ENCODE measurements around the gene MDFI. TPM values are rescaled to one million over a fixed set of nuclear protein-coding genes. Genes with fewer than 3 reads are reported as not detected.

MDFI gene
- polyA plus RNA-seq, 1 of the 3 experiments (the other 2 are of a cell fraction), result 7.0 TPM

- H3K9me2 ChIP-seq, result no peaks in the 10 kb centered on the region
- no peak overlapping the region for H2AFZ ChIP-seq (ENCODE audit: low read depth)
- no peak overlapping the region for H3K9ac ChIP-seq
- H3K4me2 ChIP-seq, result no peak overlapping the region
- no peaks in the 10 kb centered on the region for H3K79me2 ChIP-seq (ENCODE audit: insufficient read depth)
- no peak for DNase-seq
- ChIA-PET POLR2A (no interaction called here), CTCF (interaction anchor here (0.7 to 20.7 kb wide), 30 partner anchors 10 to 241 kb away, joined by 3 to 504 read pairs (median 4); no protein-coding TSS in a partner anchor)
- H3F3A ChIP-seq (replicated peaks; ENCODE audit: insufficient read depth), result no peaks in the 10 kb centered on the region
- no peak overlapping the region for H3K27ac ChIP-seq (ENCODE audit: low read depth in 2 of 2, low read length in 1 of 2)
- H3K9me3 ChIP-seq, result no peaks in the 10 kb centered on the region
- H3K4me3 ChIP-seq (ENCODE audit: low read depth in 2 of 2, low read length in 1 of 2), result no peak overlapping the region
- TF ChIP-seq YY1 (IDR thresholded peaks at IDR 0.05; ENCODE audit: low read depth) (no peak), POLR2AphosphoS5 (IDR thresholded peaks at IDR 0.05; ENCODE audit: low read depth, low read length) (no peak), USF2 (IDR thresholded peaks at IDR 0.05; ENCODE audit: borderline replicate concordance, low read depth, low read length) (no peak), MEF2A (IDR thresholded peaks at IDR 0.05; ENCODE audit: borderline replicate concordance, low read depth) (no peak), RCOR1 (IDR thresholded peaks at IDR 0.05; ENCODE audit: low read length) (no peak), FOXM1 (IDR thresholded peaks at IDR 0.05; ENCODE audit: low read depth) (no peak), USF1 (IDR thresholded peaks at IDR 0.05; ENCODE audit: borderline replicate concordance, low read depth) (no peak), EP300 (IDR thresholded peaks at IDR 0.05; ENCODE audit: borderline replicate concordance in 1 of 2, low read depth in 1 of 2, low read length in 1 of 2) (no peak)
- peaks cover 0 to 29% of the 10 kb centered on the region in 2 experiments for H3K36me3 ChIP-seq (replicated peaks in 1 of 2; ENCODE audit: control insufficient read depth in 1 of 2, insufficient read depth in 2 of 2, low read length in 1 of 2)
- no peaks in the 10 kb centered on the region for H4K20me1 ChIP-seq (ENCODE audit: insufficient read depth)
- H3K4me1 ChIP-seq (ENCODE audit: control insufficient read depth in 1 of 2, insufficient read depth in 2 of 2, low read depth in 1 of 2, low read length in 1 of 2), result peaks cover 0 to 35% of the 10 kb centered on the region in 2 experiments; a peak in 1 of 4 replicates
- no peaks in the 10 kb centered on the region for H3K27me3 ChIP-seq (ENCODE audit: insufficient read depth)
- 93% methylated on average over 4 of the region's 6 CpGs for WGBS (ENCODE audit: low lambda C conversion rate)
These were observed 47.1 kb upstream of the MDFI start for GRCh38 chr6:41591122-41591521.

- Histone ChIP-seq H3K27me3 (ENCODE audit: insufficient read depth) (no peaks in the 10 kb centered on the region), H3K79me2 (ENCODE audit: insufficient read depth) (no peaks in the 10 kb centered on the region), H3K9ac (no peak overlapping the region), H3K4me2 (no peak overlapping the region), H4K20me1 (ENCODE audit: insufficient read depth) (no peaks in the 10 kb centered on the region), H3K36me3 (replicated peaks in 1 of 2; ENCODE audit: control insufficient read depth in 1 of 2, insufficient read depth in 2 of 2, low read length in 1 of 2) (peaks cover 0 to 33% of the 10 kb centered on the region in 2 experiments), H3K4me1 (ENCODE audit: control insufficient read depth in 1 of 2, insufficient read depth in 2 of 2, low read depth in 1 of 2, low read length in 1 of 2) (peaks cover 0 to 27% of the 10 kb centered on the region in 2 experiments; a peak in 1 of 4 replicates), H3K4me3 (ENCODE audit: low read depth in 2 of 2, low read length in 1 of 2) (peak overlapping the region in 1 of 2 experiments; percentile 28; a peak in 1 of 4 replicates), H3F3A (replicated peaks; ENCODE audit: insufficient read depth) (no peaks in the 10 kb centered on the region), H3K9me3 (no peaks in the 10 kb centered on the region), H3K27ac (ENCODE audit: low read depth in 2 of 2, low read length in 1 of 2) (no peak overlapping the region), H3K9me2 (no peaks in the 10 kb centered on the region), H2AFZ (ENCODE audit: low read depth) (no peak overlapping the region)
- POLR2A ChIA-PET, result no interaction called here
- CTCF ChIA-PET, result interaction anchor here (0.6 to 20.7 kb wide), 51 partner anchors 8 to 242 kb away, joined by 3 to 504 read pairs (median 4); partner anchors contain the start of gene TOMM6
- peak; percentile 92 for DNase-seq
- WGBS (ENCODE audit: low lambda C conversion rate), result 11% methylated on average over 6 of the region's 7 CpGs
- TF ChIP-seq ELF1 (IDR thresholded peaks at IDR 0.05) (no peak), SMC3 (IDR thresholded peaks at IDR 0.05; ENCODE audit: low read depth, low read length) (peak; percentile 92), USF1 (IDR thresholded peaks at IDR 0.05; ENCODE audit: borderline replicate concordance, low read depth) (no peak), CHD2 (IDR thresholded peaks at IDR 0.05; ENCODE audit: low read length, partially characterized antibody) (no peak), CTCF (IDR thresholded peaks at IDR 0.05) (peak; percentile 89), USF2 (IDR thresholded peaks at IDR 0.05; ENCODE audit: borderline replicate concordance, low read depth, low read length) (no peak), NRF1 (IDR thresholded peaks at IDR 0.05; ENCODE audit: low read depth, low read length) (no peak), TCF12 (IDR thresholded peaks at IDR 0.05) (no peak), REST (IDR thresholded peaks at IDR 0.05; ENCODE audit: low read depth, low read length) (no peak), RAD21 (IDR thresholded peaks at IDR 0.05; ENCODE audit: low read length) (peak; percentile 92), YY1 (IDR thresholded peaks at IDR 0.05; ENCODE audit: low read depth) (no peak), RFX5 (IDR thresholded peaks at IDR 0.05; ENCODE audit: low read length) (no peak), MXI1 (IDR thresholded peaks at IDR 0.05; ENCODE audit: low read depth, low read length) (no peak)
These were observed 46.3 kb upstream of the MDFI start for GRCh38 chr6:41591859-41592502.

Data from SK-N-SH (cell line).